BLaER1 (cell line): Measurements from ENCODE around the gene WWOX.

Source experiments
- H3K27ac ChIP-seq: shearing (Covaris generic); formaldehyde crosslinking; 2 replicates; pipeline ENCODE4 v1.8.1; 2022
- H3K27me3 ChIP-seq: shearing (Covaris generic); formaldehyde crosslinking; 2 replicates; pipeline ENCODE4 v1.8.1; 2022
- H3K36me3 ChIP-seq: shearing (Covaris generic); formaldehyde crosslinking; 2 replicates; pipeline ENCODE4 v1.8.1; 2022
- H3K4me1 ChIP-seq: shearing (Covaris generic); formaldehyde crosslinking; 2 replicates; pipeline ENCODE4 v1.8.1; 2022
- H3K4me2 ChIP-seq: shearing (Covaris generic); formaldehyde crosslinking; 2 replicates; pipeline ENCODE4 v1.8.1; 2022
- H3K4me3 ChIP-seq: shearing (Covaris generic); formaldehyde crosslinking; 2 replicates; pipeline ENCODE4 v1.8.1; 2022
- H3K9ac ChIP-seq: shearing (Covaris generic); formaldehyde crosslinking; 2 replicates; pipeline ENCODE4 v1.8.1; 2022
- H3K9me3 ChIP-seq: shearing (Covaris generic); formaldehyde crosslinking; 2 replicates; pipeline ENCODE4 v1.8.1; 2022
- H4K20me1 ChIP-seq: shearing (Covaris generic); formaldehyde crosslinking; 2 replicates; pipeline ENCODE4 v1.8.1; 2022
- Cebpa-rat ChIP-seq: shearing (Covaris generic); IDR thresholded peaks from 2 replicates; pipeline ENCODE4 v1.8.1; 2022

The WWOX gene

GRCh38 chr16:78693496-78693895 is 594.0 kb downstream of the WWOX start:
- Histone ChIP-seq H3K9ac (no peak overlapping the region), H3K36me3 (no peaks in the 10 kb centered on the region), H3K27ac (no peak overlapping the region), H3K27me3 (no peaks in the 10 kb centered on the region), H3K4me3 (no peak overlapping the region), H3K9me3 (no peaks in the 10 kb centered on the region; the same call in 1 of the 2 replicates), H3K4me2 (no peak overlapping the region), H4K20me1 (no peaks in the 10 kb centered on the region), H3K4me1 (no peaks in the 10 kb centered on the region)
- no peak for TF ChIP-seq Cebpa-rat

- Histone ChIP-seq H3K9me3 (no peaks in the 10 kb centered on the region; the same call in 1 of the 2 replicates), H3K9ac (no peak overlapping the region), H3K27me3 (no peaks in the 10 kb centered on the region), H3K4me1 (no peaks in the 10 kb centered on the region), H4K20me1 (no peaks in the 10 kb centered on the region), H3K4me3 (no peak overlapping the region), H3K4me2 (no peak overlapping the region), H3K36me3 (no peaks in the 10 kb centered on the region), H3K27ac (no peak overlapping the region)
- TF ChIP-seq Cebpa-rat: no peak
Measured at GRCh38 chr16:78694414-78694813, 595.0 kb downstream of the WWOX start.

GRCh38 chr16:78695391-78695790 is 595.9 kb downstream of the WWOX start:
- Histone ChIP-seq H3K36me3 (no peaks in the 10 kb centered on the region), H3K9me3 (no peaks in the 10 kb centered on the region; the same call in 1 of the 2 replicates), H3K4me3 (no peak overlapping the region), H3K9ac (no peak overlapping the region), H3K4me2 (no peak overlapping the region), H3K27me3 (no peaks in the 10 kb centered on the region), H3K27ac (no peak overlapping the region), H4K20me1 (no peaks in the 10 kb centered on the region), H3K4me1 (no peaks in the 10 kb centered on the region)
- TF ChIP-seq Cebpa-rat: no peak

GRCh38 chr16:78696797-78697196 is 597.3 kb downstream of the WWOX start:
- Histone ChIP-seq H3K4me1 (no peaks in the 10 kb centered on the region), H3K9me3 (no peaks in the 10 kb centered on the region; the same call in 1 of the 2 replicates), H3K27ac (no peak overlapping the region), H4K20me1 (no peaks in the 10 kb centered on the region), H3K36me3 (no peaks in the 10 kb centered on the region), H3K27me3 (no peaks in the 10 kb centered on the region), H3K9ac (no peak overlapping the region), H3K4me2 (no peak overlapping the region), H3K4me3 (no peak overlapping the region)
- no peak for TF ChIP-seq Cebpa-rat

GRCh38 chr16:78697426-78697825 is 598.0 kb downstream of the WWOX start:
- Histone ChIP-seq H3K9ac (no peak overlapping the region), H3K4me3 (no peak overlapping the region), H3K4me1 (no peaks in the 10 kb centered on the region), H4K20me1 (no peaks in the 10 kb centered on the region), H3K27me3 (no peaks in the 10 kb centered on the region), H3K4me2 (no peak overlapping the region), H3K9me3 (no peaks in the 10 kb centered on the region; the same call in 1 of the 2 replicates), H3K36me3 (no peaks in the 10 kb centered on the region), H3K27ac (no peak overlapping the region)
- TF ChIP-seq Cebpa-rat: no peak

- no peaks in the 10 kb centered on the region for H4K20me1 ChIP-seq
- H3K27me3 ChIP-seq: no peaks in the 10 kb centered on the region
- no peak overlapping the region for H3K4me2 ChIP-seq
- H3K4me3 ChIP-seq: no peak overlapping the region
- no peak for TF ChIP-seq Cebpa-rat
- no peak overlapping the region for H3K27ac ChIP-seq
- H3K9ac ChIP-seq: no peak overlapping the region
- no peaks in the 10 kb centered on the region for H3K9me3 ChIP-seq
- no peaks in the 10 kb centered on the region for H3K4me1 ChIP-seq
- H3K36me3 ChIP-seq: no peaks in the 10 kb centered on the region
Measured at GRCh38 chr16:78703936-78704335, 604.5 kb downstream of the WWOX start.

- no peaks in the 10 kb centered on the region for H4K20me1 ChIP-seq
- H3K36me3 ChIP-seq: no peaks in the 10 kb centered on the region
- H3K27ac ChIP-seq: no peak overlapping the region
- H3K4me1 ChIP-seq: no peaks in the 10 kb centered on the region
- H3K9ac ChIP-seq: no peak overlapping the region
- no peak for TF ChIP-seq Cebpa-rat
- no peak overlapping the region for H3K4me3 ChIP-seq
- H3K27me3 ChIP-seq: no peaks in the 10 kb centered on the region
- no peak overlapping the region for H3K4me2 ChIP-seq
- no peaks in the 10 kb centered on the region for H3K9me3 ChIP-seq
Measured at GRCh38 chr16:78704416-78704815, 605.0 kb downstream of the WWOX start.

- no peaks in the 10 kb centered on the region for H3K27me3 ChIP-seq
- no peak overlapping the region for H3K9ac ChIP-seq
- no peaks in the 10 kb centered on the region for H4K20me1 ChIP-seq
- no peak overlapping the region for H3K27ac ChIP-seq
- no peaks in the 10 kb centered on the region for H3K9me3 ChIP-seq
- no peaks in the 10 kb centered on the region for H3K36me3 ChIP-seq
- H3K4me2 ChIP-seq: no peak overlapping the region
- H3K4me3 ChIP-seq: no peak overlapping the region
- no peak for TF ChIP-seq Cebpa-rat
- H3K4me1 ChIP-seq: no peaks in the 10 kb centered on the region
Measured at GRCh38 chr16:78705694-78706093, 606.2 kb downstream of the WWOX start.

- Histone ChIP-seq H3K36me3 (no peaks in the 10 kb centered on the region), H3K4me1 (no peaks in the 10 kb centered on the region), H3K4me2 (no peak overlapping the region), H3K4me3 (no peak overlapping the region), H4K20me1 (no peaks in the 10 kb centered on the region), H3K27ac (no peak overlapping the region), H3K9ac (no peak overlapping the region), H3K9me3 (no peaks in the 10 kb centered on the region), H3K27me3 (no peaks in the 10 kb centered on the region)
- TF ChIP-seq Cebpa-rat: no peak
Measured at GRCh38 chr16:78706637-78707036, 607.2 kb downstream of the WWOX start.

GRCh38 chr16:78709137-78709884 is 609.9 kb downstream of the WWOX start:
- Histone ChIP-seq H3K4me2 (no peak overlapping the region), H3K9me3 (no peaks in the 10 kb centered on the region), H3K27me3 (no peaks in the 10 kb centered on the region), H3K9ac (no peak overlapping the region), H3K27ac (no peak overlapping the region), H4K20me1 (no peaks in the 10 kb centered on the region), H3K4me3 (no peak overlapping the region), H3K4me1 (no peaks in the 10 kb centered on the region), H3K36me3 (no peaks in the 10 kb centered on the region)
- no peak for TF ChIP-seq Cebpa-rat

- H3K4me1 ChIP-seq: no peaks in the 10 kb centered on the region
- no peak overlapping the region for H3K9ac ChIP-seq
- no peaks in the 10 kb centered on the region for H3K36me3 ChIP-seq
- no peaks in the 10 kb centered on the region for H3K9me3 ChIP-seq
- no peak for TF ChIP-seq Cebpa-rat
- no peak overlapping the region for H3K4me2 ChIP-seq
- no peak overlapping the region for H3K27ac ChIP-seq
- no peaks in the 10 kb centered on the region for H3K27me3 ChIP-seq
- H4K20me1 ChIP-seq: no peaks in the 10 kb centered on the region
- H3K4me3 ChIP-seq: no peak overlapping the region
Measured at GRCh38 chr16:78715106-78715505, 615.7 kb downstream of the WWOX start.
